GM21737 (cell line): Measurements from ENCODE around the gene HPS3.
"Not testable (repeated sequence)": the region's sequence is repeated elsewhere in the genome, so short reads cannot be mapped to it uniquely, and the experiment has no call there.

ENCODE experiments used
- ATAC-seq: cut with Tn5 transposase; IDR thresholded peaks from one replicate; pipeline ENCODE4 v1.9.1; 2021; ENCODE audit warnings: mild to moderate bottlenecking, moderate library complexity; ENCODE audit not compliant: unreplicated experiment

The HPS3 gene

DNA sequence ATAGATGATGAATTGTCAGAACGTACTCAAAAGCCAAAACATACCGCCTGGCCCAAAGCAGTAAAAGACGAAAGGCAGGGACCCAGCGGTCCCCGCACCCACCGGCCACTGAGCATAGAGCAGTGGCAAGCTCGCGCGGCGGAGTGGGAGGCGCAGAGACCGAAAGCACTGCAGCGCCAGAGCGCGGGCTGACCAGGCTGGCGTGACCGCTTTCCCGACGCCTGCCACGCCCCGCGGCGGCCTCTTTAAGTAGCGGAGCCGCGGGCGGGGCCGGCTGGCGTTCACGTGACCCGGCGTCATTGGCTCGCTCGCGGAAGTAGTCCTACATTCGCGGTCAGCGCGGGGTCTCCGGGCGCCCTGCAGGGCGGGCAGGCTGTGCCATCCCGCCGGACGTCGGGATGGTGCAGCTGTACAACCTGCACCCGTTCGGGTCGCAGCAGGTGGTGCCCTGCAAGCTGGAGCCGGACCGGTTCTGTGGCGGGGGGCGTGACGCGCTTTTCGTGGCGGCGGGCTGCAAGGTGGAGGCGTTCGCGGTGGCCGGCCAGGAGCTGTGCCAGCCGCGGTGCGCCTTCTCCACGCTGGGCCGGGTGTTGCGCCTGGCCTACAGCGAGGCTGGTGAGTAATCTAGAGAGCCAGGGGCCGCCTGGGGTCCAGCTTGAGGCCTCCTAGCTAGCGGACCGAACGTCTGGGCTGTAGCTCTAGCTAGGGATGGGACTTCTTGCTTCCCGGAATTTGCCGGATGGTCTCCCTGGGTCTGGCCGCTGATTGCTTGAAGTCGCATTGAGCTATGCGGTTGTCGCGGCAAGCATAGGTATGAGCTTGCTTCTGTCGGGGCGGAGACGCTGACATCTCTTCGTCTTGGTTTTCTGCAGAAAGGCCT lies at the start of gene HPS3:
TSS of gene HPS3 (plus strand) at position 313 of the 880 bp plus-strand sequence. CDS start at position 399, 86 bp downstream.
- peak; percentile 97 for ATAC-seq

- no peak for ATAC-seq
Measured at GRCh38 chr3:149080011-149080698, 49.3 kb upstream of the HPS3 start.

- ATAC-seq = no peak
Measured at GRCh38 chr3:149080699-149081091, 48.7 kb upstream of the HPS3 start.

DNA sequence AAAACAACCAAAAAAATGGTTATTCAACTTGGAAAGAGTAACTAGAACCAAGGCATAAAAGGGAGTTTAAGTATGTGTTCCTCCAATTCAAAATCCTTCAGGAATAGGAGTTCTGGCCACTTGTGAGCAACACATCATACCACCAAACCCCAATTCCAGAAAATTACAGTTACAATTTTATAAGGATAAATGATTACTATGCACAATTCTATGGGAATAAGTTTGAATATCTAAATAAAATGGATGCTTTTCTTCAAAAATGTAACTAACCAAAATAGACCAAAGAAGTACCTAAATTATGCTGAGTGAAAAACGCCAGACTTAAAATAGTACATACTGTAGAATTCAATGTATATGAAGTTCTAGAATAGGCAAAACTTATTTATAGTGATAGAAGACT lies 47.7 kb upstream of the HPS3 start:
- no peak for ATAC-seq

- peak; percentile 29 for ATAC-seq
Measured at GRCh38 chr3:149085828-149086231, 43.6 kb upstream of the HPS3 start.

DNA sequence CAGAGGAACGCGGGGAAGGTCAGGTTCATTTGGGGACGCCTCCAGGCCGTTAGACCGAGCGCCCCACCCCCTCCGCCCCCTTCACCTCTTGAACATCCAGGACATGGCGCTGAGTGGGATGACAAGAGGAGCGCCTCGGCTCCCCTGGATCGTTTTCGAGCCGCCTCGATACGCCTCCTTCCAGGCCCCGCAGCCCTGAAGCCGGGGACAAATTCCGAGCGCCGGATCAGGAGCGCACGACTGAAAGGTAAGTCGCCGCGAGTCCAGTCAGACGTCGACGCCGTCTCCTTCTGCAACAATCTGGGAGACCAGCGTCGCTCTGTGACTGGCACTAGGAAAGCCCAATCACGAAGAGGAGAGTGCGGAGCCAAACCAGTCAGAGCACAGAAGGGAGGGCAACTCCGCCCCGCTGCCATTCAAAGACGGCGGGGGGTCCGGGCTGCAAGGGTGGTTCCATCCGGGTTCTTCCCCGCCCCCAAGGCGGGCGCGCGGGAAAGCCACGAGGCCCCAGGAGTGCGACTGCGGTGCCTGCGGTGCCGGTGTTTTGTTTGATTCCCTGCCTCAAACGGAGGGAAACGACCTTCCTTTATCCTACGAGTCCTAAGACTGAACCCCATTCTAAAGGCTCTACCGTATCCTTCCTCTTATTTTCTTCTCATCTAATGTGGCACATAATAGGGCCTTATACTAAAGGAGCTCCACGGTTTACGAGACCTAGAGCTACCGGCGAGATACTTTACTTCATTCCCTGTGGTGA lies 43.0 kb upstream of the HPS3 start, which contains the start of gene HLTF:
TSS of gene HLTF (minus strand) at position 302 of the 757 bp plus-strand sequence. CDS start at position 105, 197 bp downstream.
- peak; percentile 99 for ATAC-seq

DNA sequence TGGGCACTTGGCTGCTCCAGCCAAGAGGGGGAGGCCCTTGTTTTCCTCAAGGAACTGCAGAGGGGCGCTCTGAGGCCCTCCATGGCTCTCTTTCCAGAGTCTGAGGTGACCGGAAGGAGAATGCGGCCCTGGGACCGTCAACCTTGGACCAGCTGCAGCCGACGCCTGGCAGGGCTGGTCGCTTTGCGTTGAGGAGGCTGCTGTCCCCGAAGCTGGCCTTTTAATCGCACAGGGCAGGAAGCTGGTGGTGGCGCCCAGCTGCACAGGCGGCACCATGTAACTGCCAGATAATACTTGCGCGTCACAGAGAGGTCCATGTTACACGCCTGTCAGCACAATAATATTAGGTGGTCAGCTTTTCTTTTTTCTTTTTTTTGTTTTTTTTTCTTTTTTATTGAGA lies 42.2 kb upstream of the HPS3 start:
- ATAC-seq = no peak

- no peak for ATAC-seq
Measured at GRCh38 chr3:149089395-149089794, 40.0 kb upstream of the HPS3 start.

DNA sequence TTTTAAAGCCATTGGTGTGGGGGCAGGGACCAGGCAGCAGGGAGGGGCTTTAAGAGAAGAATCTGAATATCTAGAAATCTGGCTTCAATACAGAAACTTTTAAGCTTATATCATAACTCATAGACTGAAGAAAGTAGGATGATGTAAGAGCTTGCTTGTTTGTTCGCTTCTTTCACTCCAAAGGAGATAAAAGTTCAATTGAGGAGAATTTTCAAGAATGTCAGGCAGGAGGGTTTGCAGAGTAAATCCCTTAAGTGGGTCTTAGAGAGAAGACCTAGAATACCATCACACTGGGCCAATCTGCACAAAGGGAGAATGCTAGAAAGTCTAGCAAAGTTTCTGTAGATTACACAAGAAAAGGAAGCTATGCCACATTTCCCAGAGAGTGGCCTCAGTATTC lies 39.0 kb upstream of the HPS3 start:
- ATAC-seq = no peak

- no peak for ATAC-seq
Measured at GRCh38 chr3:149090907-149091306, 38.5 kb upstream of the HPS3 start.

- ATAC-seq = no peak
Measured at GRCh38 chr3:149091983-149092382, 37.5 kb upstream of the HPS3 start.

DNA sequence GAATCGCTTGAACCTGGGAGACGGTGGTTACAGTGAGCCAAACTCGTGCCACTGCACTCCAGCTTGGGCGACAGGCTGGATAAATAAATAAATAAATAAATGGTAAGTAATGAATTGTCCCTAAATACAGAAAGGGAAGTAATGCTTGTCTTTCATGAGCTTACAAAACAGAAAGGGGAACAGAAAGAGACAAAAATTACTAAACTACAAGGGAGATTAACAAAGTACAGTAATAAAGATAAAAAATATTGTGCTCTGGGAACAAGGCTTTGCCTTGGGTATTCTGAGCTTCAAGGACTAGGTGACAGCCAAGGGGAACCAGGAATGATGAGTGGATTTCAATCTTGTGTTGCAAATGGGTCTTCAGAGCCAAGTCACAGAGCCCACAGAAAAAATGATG lies 34.0 kb upstream of the HPS3 start:
- ATAC-seq = peak; percentile 85

- ATAC-seq = not testable (repeated sequence)
Measured at GRCh38 chr3:149097987-149098386, 31.5 kb upstream of the HPS3 start.

GRCh38 chr3:149101154-149101553 lies 28.3 kb upstream of the HPS3 start:
- no peak for ATAC-seq

GRCh38 chr3:149101641-149102040 lies 27.8 kb upstream of the HPS3 start:
- ATAC-seq = no peak

- ATAC-seq = no peak
Measured at GRCh38 chr3:149104484-149104883, 25.0 kb upstream of the HPS3 start.

- no peak for ATAC-seq
Measured at GRCh38 chr3:149114458-149114857, 15.0 kb upstream of the HPS3 start.

DNA sequence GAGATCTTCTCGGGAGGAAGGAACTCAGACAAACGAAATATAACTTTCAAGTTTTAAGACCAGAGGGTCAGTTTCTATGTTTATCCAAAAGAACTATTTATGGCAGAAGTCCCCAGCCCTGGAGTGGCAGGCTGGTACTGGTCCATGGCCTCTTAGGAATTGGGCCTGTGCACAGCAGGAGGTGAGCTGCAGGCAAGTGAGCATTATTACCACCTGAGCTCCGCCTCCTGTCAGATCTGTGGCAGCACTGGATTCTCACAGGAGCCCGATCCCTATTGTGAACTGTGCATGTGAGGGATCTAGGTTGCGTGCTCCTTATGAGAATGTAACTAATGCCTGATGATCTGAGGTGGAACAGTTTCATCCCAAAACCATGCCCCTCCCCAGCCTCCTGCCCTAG lies 14.3 kb upstream of the HPS3 start:
- no peak for ATAC-seq

GRCh38 chr3:149118724-149119123 lies 10.7 kb upstream of the HPS3 start:
- no peak for ATAC-seq

DNA sequence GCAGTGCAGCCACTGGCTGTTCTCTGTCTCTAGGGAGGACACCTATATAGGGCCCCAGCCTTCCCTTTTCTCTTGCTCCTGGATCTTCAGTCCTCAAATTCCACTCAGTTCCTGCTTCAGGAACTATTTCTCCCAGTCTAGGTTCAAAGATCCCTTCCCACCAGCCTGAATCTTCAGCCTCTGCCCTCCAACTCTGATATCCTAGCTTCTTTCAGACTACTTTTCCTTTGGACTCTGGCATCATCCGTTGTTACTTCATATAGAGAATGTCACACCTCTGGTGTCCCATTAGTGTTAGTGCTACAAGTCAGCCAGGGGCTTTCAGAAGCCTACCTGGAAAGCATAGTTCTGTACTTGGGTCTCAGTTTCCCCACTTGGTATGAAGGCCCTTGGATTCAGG lies 10.0 kb upstream of the HPS3 start:
- no peak for ATAC-seq
